B cell (primary cell): ENCODE measurements around the gene CRNKL1. TPM values are rescaled to one million over a fixed set of nuclear protein-coding genes. Genes with fewer than 3 reads are reported as not detected.

ENCODE experiments used
- ATAC-seq: fragments of 200-7000 bp; cut with Tn5 transposase; one replicate; pipeline ENCODE4 v1.10.0; 2021; ENCODE audit warnings: low read depth, mild to moderate bottlenecking, moderate number of reproducible peaks, moderate library complexity
- CTCF ChIA-PET: fragments of 350-600 bp; sonication (Branson Sonifier 250); formaldehyde crosslinking; loops from one replicate; lab custom pipeline; 2021; ENCODE audit warnings: antibody characterized with exemption, inconsistent platforms; lab: Charles Lee
- POLR2A ChIA-PET: fragments of 350-600 bp; sonication (Branson Sonifier 250); formaldehyde crosslinking; loops from one replicate; lab custom pipeline; 2021; ENCODE audit warnings: antibody characterized with exemption; lab: Charles Lee
- DNase-seq: peaks from one replicate; pipeline ENCODE4 v3.0.0; 2013
- H2AFZ ChIP-seq: 2 replicates; pipeline ENCODE4 v1.6.1; 2012; ENCODE audit warnings: mild to moderate bottlenecking, low read depth, low read length; ENCODE audit not compliant: insufficient read depth, poor library complexity, severe bottlenecking
- H3K27ac ChIP-seq, 2 donors: 1 replicate in 1 of 2; 2 replicates in 1 of 2; pipeline ENCODE4 v1.5.1; 2012 to 2013; ENCODE audit warnings: low read length in 2 of 2, mild to moderate bottlenecking in 2 of 2, moderate library complexity in 1 of 2
- H3K27me3 ChIP-seq, 4 experiments: fragments of 200-600 bp in 1 of 4; sonication (generic) in 1 of 4; replicated peaks in 1 of 4; 1 replicate in 2 of 4; 2 replicates in 2 of 4; pipeline versions ENCODE4 v1.6.1 to v1.7.0; 2013 to 2016; ENCODE audit warnings: low read length in 3 of 4, mild to moderate bottlenecking in 2 of 4, mixed read lengths in 1 of 4, moderate library complexity in 1 of 4; ENCODE audit not compliant: insufficient read depth in 4 of 4, control insufficient read depth in 3 of 4; ENCODE audit errors: control extremely low read depth in 1 of 4
- H3K36me3 ChIP-seq, 2 experiments: replicated peaks in 1 of 2; 1 replicate in 1 of 2; 2 replicates in 1 of 2; pipeline versions ENCODE4 v1.6.1 to v1.7.1; 2013; ENCODE audit warnings: low read length in 1 of 2; ENCODE audit not compliant: insufficient read depth in 2 of 2, control insufficient read depth in 1 of 2; ENCODE audit errors: control extremely low read depth in 1 of 2, extremely low read depth in 1 of 2
- H3K4me1 ChIP-seq, 2 donors: fragments of 200-600 bp in 1 of 2; sonication (generic) in 1 of 2; 1 replicate in 1 of 2; 2 replicates in 1 of 2; pipeline versions ENCODE4 v1.5.1 to v1.6.1; 2013 to 2017; ENCODE audit warnings: low read length in 2 of 2; ENCODE audit not compliant: control insufficient read depth in 2 of 2, insufficient read depth in 2 of 2
- H3K4me2 ChIP-seq: replicated peaks from 2 replicates; pipeline ENCODE3; 2012; ENCODE audit warnings: mild to moderate bottlenecking, low read depth, low read length; ENCODE audit not compliant: poor library complexity, severe bottlenecking
- H3K4me3 ChIP-seq, 5 experiments: fragments of 200-600 bp in 1 of 5; sonication (generic) in 1 of 5; 1 replicate in 3 of 5; 2 replicates in 2 of 5; pipeline versions ENCODE4 v1.5.1 to v1.7.0; 2011 to 2016; ENCODE audit warnings: low read length in 4 of 5, mild to moderate bottlenecking in 4 of 5, low read depth in 2 of 5, control low read depth in 1 of 5, moderate library complexity in 1 of 5; ENCODE audit not compliant: insufficient read depth in 1 of 5; ENCODE audit errors: control extremely low read depth in 1 of 5, extremely low read depth in 1 of 5
- H3K79me2 ChIP-seq: fragments of 200-600 bp; sonication (generic); one replicate; pipeline ENCODE4 v1.6.0; 2016; ENCODE audit warnings: low read length; ENCODE audit not compliant: control insufficient read depth, insufficient read depth
- H3K9ac ChIP-seq: fragments of 200-600 bp; sonication (generic); 2 replicates; pipeline ENCODE4 v1.6.1; 2017; ENCODE audit warnings: mild to moderate bottlenecking, low read length, moderate library complexity
- H3K9me3 ChIP-seq, 3 donors: one replicate each; pipeline versions ENCODE4 v1.6.1 to v1.7.1; 2013; ENCODE audit warnings: low read length in 2 of 3; ENCODE audit not compliant: control insufficient read depth in 2 of 3, insufficient read depth in 1 of 3; ENCODE audit errors: control extremely low read depth in 1 of 3
- H4K20me1 ChIP-seq: 2 replicates; pipeline ENCODE4 v1.6.0; 2012; ENCODE audit warnings: mild to moderate bottlenecking, low read length; ENCODE audit not compliant: insufficient read depth, control insufficient read depth, poor library complexity, severe bottlenecking
- H3K27ac Mint-ChIP-seq: one replicate; pipeline ENCODE4 v1.8.0; 2021; ENCODE audit warnings: mixed read lengths
- H3K27me3 Mint-ChIP-seq: one replicate; pipeline ENCODE4 v1.8.0; 2021; ENCODE audit warnings: mixed read lengths
- H3K4me1 Mint-ChIP-seq: one replicate; pipeline ENCODE4 v1.8.0; 2021; ENCODE audit warnings: mixed read lengths
- H3K4me3 Mint-ChIP-seq: one replicate; pipeline ENCODE4 v1.8.0; 2021; ENCODE audit warnings: mixed read lengths
- H3K9me3 Mint-ChIP-seq: one replicate; pipeline ENCODE4 v1.8.0; 2022; ENCODE audit warnings: mixed read lengths; ENCODE audit not compliant: insufficient read depth
- CTCF ChIP-seq: fragments of 200-600 bp; IDR thresholded peaks from one replicate; pipeline ENCODE4 v1.8.0; 2022; ENCODE audit warnings: antibody characterized with exemption, mild to moderate bottlenecking
- EZH2 ChIP-seq: IDR thresholded peaks from 2 replicates; pipeline ENCODE4 v1.6.1; 2012; ENCODE audit warnings: borderline replicate concordance, low read depth, mild to moderate bottlenecking, moderate library complexity, low read length; ENCODE audit not compliant: insufficient read depth, poor library complexity, severe bottlenecking
- WGBS: methylation state at CpG from one replicate; pipeline ENCODE4 v1.1.5; 2013; ENCODE audit warnings: missing lambda C conversion rate; ENCODE audit not compliant: insufficient coverage; 5-methylcytosine and 5-hydroxymethylcytosine counted together
- intact Hi-C: fragments of 100-400 bp; cut with micrococcal nuclease; formaldehyde crosslinking; loops from one replicate; pipeline ENCODE4 v1.10.0; 2022
- polyA plus RNA-seq: library from polyadenylated mRNA; depleted of rRNA; stranded (reverse); fragments of >200 nt; gene quantifications from 2 replicates; pipeline ENCODE4 v1.2.3, GENCODE V29; 2012
- total RNA-seq, 2 donors: library from RNA; stranded (reverse); fragments of 120-200 nt in 1 of 2; gene quantifications; 1 replicate in 1 of 2; 2 replicates in 1 of 2; pipeline versions ENCODE4 v1.2.3 to v1.2.4, GENCODE V29; 2013 to 2022

The CRNKL1 gene
- total and polyA plus RNA-seq, 2 donors (not counting 1 experiment from before 2014, with no cell fraction given): 3.9 to 25.5 TPM

GRCh38 chr20:20085812-20086211, 33.5 kb upstream of the CRNKL1 start:
- no peak overlapping the region for H2AFZ ChIP-seq
- H3K9me3 ChIP-seq: no peaks in the 10 kb centered on the region
- H3K27ac ChIP-seq: no peak overlapping the region
- no peak overlapping the region for H3K4me2 ChIP-seq
- 40% methylated on average over 2 of the region's 2 CpGs for WGBS
- ChIA-PET CTCF (interaction anchor here (1.0 to 4.6 kb wide), 2 partner anchors 484 to 508 kb away, joined by 3 to 37 read pairs; no protein-coding TSS in a partner anchor), POLR2A (no interaction called here)
- no peak overlapping the region for H3K4me3 ChIP-seq
- Mint-ChIP-seq H3K4me1 (peaks cover 2% of the 10 kb centered on the region), H3K27me3 (peaks cover 18% of the 10 kb centered on the region), H3K4me3 (no peak overlapping the region), H3K27ac (no peak overlapping the region), H3K9me3 (no peaks in the 10 kb centered on the region)
- peaks cover 0 to 4% of the 10 kb centered on the region in 2 donors for H3K4me1 ChIP-seq
- TF ChIP-seq EZH2 (no peak), CTCF (no peak)
- no peaks in the 10 kb centered on the region for H3K36me3 ChIP-seq
- DNase-seq (no peak), ATAC-seq (no peak)
- intact Hi-C loops: loop anchor here (2.0 kb wide), 1 partner anchor 739 kb away; no protein-coding TSS in a partner anchor
- no peaks in the 10 kb centered on the region for H4K20me1 ChIP-seq
- no peak overlapping the region for H3K9ac ChIP-seq
- no peaks in the 10 kb centered on the region for H3K79me2 ChIP-seq
- H3K27me3 ChIP-seq: peaks cover 0 to 2% (median 0%) of the 10 kb centered on the region in 4 experiments

- no peak for ATAC-seq
- no peak overlapping the region for H2AFZ ChIP-seq
- ChIA-PET POLR2A (no interaction called here), CTCF (interaction anchor here (1.0 to 4.6 kb wide), 5 partner anchors 9 to 1420 kb away, joined by 3 to 37 read pairs (median 5); no protein-coding TSS in a partner anchor)
- no peaks in the 10 kb centered on the region for H4K20me1 ChIP-seq
- no peak for DNase-seq
- WGBS: 96% methylated on average over 7 of the region's 9 CpGs
- Mint-ChIP-seq H3K9me3 (no peaks in the 10 kb centered on the region), H3K4me3 (no peak overlapping the region), H3K4me1 (peaks cover 2% of the 10 kb centered on the region), H3K27ac (no peak overlapping the region), H3K27me3 (peaks cover 16% of the 10 kb centered on the region)
- no peak overlapping the region for H3K27ac ChIP-seq
- H3K9me3 ChIP-seq: no peaks in the 10 kb centered on the region
- no peaks in the 10 kb centered on the region for H3K79me2 ChIP-seq
- TF ChIP-seq EZH2: no peak
- no peak for TF ChIP-seq CTCF
- H3K36me3 ChIP-seq: no peaks in the 10 kb centered on the region
- intact Hi-C loops: loop anchor here (2.0 kb wide), 1 partner anchor 740 kb away; no protein-coding TSS in a partner anchor
- no peak overlapping the region for H3K9ac ChIP-seq
- no peak overlapping the region for H3K4me2 ChIP-seq
- H3K27me3 ChIP-seq: no peaks in the 10 kb centered on the region
- no peak overlapping the region for H3K4me3 ChIP-seq
- peaks cover 0 to 4% of the 10 kb centered on the region in 2 donors for H3K4me1 ChIP-seq
Observed at GRCh38 chr20:20085071-20085470, 32.8 kb upstream of the CRNKL1 start.
